Endodermal cell (in vitro differentiated cells): ENCODE results near the gene CYP26C1. TPM values are rescaled to one million over a fixed set of nuclear protein-coding genes. Genes with fewer than 3 reads are reported as not detected.

Experiments used
- DNase-seq: peaks from one replicate; pipeline ENCODE4 v3.0.0-alpha.2; 2017
- H3K27ac ChIP-seq: 2 replicates; pipeline ENCODE4 v1.5.1; 2013; ENCODE audit warnings: mild to moderate bottlenecking, low read depth, low read length, moderate library complexity
- H3K27me3 ChIP-seq: 2 replicates; pipeline ENCODE4 v1.6.1; 2013; ENCODE audit warnings: mild to moderate bottlenecking, low read length, moderate library complexity; ENCODE audit not compliant: insufficient read depth, control insufficient read depth, poor library complexity, severe bottlenecking
- H3K36me3 ChIP-seq: 2 replicates; pipeline ENCODE4 v1.7.0; 2013; ENCODE audit warnings: mild to moderate bottlenecking, low read length, moderate library complexity; ENCODE audit not compliant: control insufficient read depth, insufficient read depth
- H3K4me1 ChIP-seq: one replicate; pipeline ENCODE4 v1.7.0; 2013; ENCODE audit warnings: low read length; ENCODE audit not compliant: control insufficient read depth, insufficient read depth
- H3K4me3 ChIP-seq: 2 replicates; pipeline ENCODE4 v1.5.1; 2013; ENCODE audit warnings: mild to moderate bottlenecking, low read length, moderate library complexity
- H3K9ac ChIP-seq: 2 replicates; pipeline ENCODE4 v1.6.1; 2013; ENCODE audit warnings: mild to moderate bottlenecking, low read length, moderate library complexity; ENCODE audit not compliant: poor library complexity, severe bottlenecking; ENCODE audit errors: extremely low read depth
- H3K9me3 ChIP-seq: 2 replicates; pipeline ENCODE4 v1.6.1; 2013; ENCODE audit warnings: mild to moderate bottlenecking, low read length, moderate library complexity; ENCODE audit not compliant: control insufficient read depth
- H3K27ac Mint-ChIP-seq: 2 replicates; pipeline ENCODE4 v1.8.0; 2020; ENCODE audit warnings: mixed read lengths
- H3K27me3 Mint-ChIP-seq: 2 replicates; pipeline ENCODE4 v1.8.0; 2021; ENCODE audit warnings: mild to moderate bottlenecking, mixed read lengths; ENCODE audit not compliant: insufficient read depth
- H3K36me3 Mint-ChIP-seq: 2 replicates; pipeline ENCODE4 v1.8.0; 2020; ENCODE audit warnings: low read depth, mixed read lengths
- H3K4me1 Mint-ChIP-seq: 2 replicates; pipeline ENCODE4 v1.8.0; 2020; ENCODE audit warnings: mixed read lengths
- H3K4me3 Mint-ChIP-seq: 2 replicates; pipeline ENCODE4 v1.8.0; 2020; ENCODE audit warnings: mild to moderate bottlenecking, moderate library complexity, mixed read lengths
- H3K9me3 Mint-ChIP-seq: 2 replicates; pipeline ENCODE4 v1.8.0; 2020; ENCODE audit warnings: mild to moderate bottlenecking, mixed read lengths
- WGBS, 2 experiments: methylation state at CpG; one replicate each; pipeline versions ENCODE4 v1.1.5 to v1.1.7; 2013; ENCODE audit warnings: missing lambda C conversion rate in 2 of 2, mixed read lengths in 1 of 2; ENCODE audit not compliant: insufficient coverage in 1 of 2, insufficient read length in 1 of 2; 5-methylcytosine and 5-hydroxymethylcytosine counted together
- total RNA-seq, 2 donors: library from RNA; stranded (reverse); fragmentation: NEBNext Ultra II Directional in 1 of 2; extraction: Animal tissue kit (Norgen Biotek cat#: 25700) in 1 of 2; gene quantifications; 2 replicates in 1 of 2; 3 replicates in 1 of 2; pipeline ENCODE4 v1.2.1, GENCODE V29; 2021
- TF ChIP-seq, protein P1 (sequence below): fragments of 200-600 bp; sonication (generic); conservative IDR thresholded peaks from 2 replicates; pipeline ENCODE4 v1.5.0; 2021; ENCODE audit warnings: antibody characterized with exemption, mild to moderate bottlenecking

CYP26C1 gene
- total RNA-seq, 2 donors from 2014 or later: 0.35 to 0.44 TPM

DNA sequence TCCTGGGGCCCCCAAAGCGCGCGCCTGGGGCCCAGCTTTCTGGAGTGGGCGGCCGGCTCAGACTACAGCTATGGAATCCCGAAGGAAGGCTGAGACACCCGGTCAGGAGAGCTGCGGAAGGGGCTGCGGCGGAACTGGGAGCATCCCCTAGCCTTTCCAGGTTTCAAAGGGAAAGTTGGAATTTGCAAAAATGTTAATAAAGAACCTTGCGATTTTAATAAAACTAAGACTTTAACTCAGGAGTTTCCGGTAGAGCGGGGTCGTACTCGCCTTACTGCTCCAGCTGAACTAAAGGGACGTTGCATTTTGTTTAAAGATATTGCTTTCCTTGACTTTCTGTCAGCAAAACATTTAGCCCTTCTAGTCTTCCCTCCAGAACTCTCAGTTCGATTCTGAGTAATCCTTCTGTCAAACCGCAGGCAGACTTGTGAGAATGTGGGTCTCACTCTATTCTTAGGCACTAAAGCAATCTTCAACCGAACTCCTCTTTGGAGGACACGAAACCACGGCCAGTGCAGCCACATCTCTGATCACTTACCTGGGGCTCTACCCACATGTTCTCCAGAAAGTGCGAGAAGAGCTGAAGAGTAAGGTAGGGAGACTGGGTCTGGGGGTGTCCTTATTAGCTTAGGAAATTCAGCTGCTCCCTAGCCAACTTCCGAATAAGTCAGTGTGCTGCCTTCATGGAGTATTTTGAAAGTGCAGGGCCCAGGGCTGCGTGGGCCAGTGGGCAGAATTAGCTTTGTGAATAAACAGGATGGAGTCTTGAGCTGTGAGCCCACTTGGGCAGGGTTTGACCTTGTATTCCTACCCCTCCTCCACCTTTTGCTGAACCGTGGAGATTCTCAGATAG, 15.0 kb downstream of the CYP26C1 start:
- DNase-seq: no peak
- peak overlapping the region; percentile 93 for H3K4me3 ChIP-seq

DNA sequence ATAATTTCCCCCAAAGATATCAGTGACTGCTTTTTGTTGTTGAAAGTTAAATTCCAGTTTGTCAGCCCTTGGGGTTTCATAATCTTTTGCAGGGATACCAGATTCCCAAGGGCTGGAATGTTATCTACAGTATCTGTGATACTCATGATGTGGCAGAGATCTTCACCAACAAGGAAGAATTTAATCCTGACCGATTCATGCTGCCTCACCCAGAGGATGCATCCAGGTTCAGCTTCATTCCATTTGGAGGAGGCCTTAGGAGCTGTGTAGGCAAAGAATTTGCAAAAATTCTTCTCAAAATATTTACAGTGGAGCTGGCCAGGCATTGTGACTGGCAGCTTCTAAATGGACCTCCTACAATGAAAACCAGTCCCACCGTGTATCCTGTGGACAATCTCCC, 16.3 kb downstream of the CYP26C1 start:
- H3K4me1 Mint-ChIP-seq: peaks cover 18% of the 10 kb centered on the region
- H3K36me3 ChIP-seq: peaks cover 43% of the 10 kb centered on the region
- peaks cover 33% of the 10 kb centered on the region for H3K27me3 Mint-ChIP-seq
- H3K4me3 ChIP-seq: peak overlapping the region; percentile 93
- H3K9me3 Mint-ChIP-seq: peaks cover 2% of the 10 kb centered on the region
- TF ChIP-seq, protein P1, sequence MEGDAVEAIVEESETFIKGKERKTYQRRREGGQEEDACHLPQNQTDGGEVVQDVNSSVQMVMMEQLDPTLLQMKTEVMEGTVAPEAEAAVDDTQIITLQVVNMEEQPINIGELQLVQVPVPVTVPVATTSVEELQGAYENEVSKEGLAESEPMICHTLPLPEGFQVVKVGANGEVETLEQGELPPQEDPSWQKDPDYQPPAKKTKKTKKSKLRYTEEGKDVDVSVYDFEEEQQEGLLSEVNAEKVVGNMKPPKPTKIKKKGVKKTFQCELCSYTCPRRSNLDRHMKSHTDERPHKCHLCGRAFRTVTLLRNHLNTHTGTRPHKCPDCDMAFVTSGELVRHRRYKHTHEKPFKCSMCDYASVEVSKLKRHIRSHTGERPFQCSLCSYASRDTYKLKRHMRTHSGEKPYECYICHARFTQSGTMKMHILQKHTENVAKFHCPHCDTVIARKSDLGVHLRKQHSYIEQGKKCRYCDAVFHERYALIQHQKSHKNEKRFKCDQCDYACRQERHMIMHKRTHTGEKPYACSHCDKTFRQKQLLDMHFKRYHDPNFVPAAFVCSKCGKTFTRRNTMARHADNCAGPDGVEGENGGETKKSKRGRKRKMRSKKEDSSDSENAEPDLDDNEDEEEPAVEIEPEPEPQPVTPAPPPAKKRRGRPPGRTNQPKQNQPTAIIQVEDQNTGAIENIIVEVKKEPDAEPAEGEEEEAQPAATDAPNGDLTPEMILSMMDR: no peak
- no peaks in the 10 kb centered on the region for H3K4me1 ChIP-seq
- H3K9ac ChIP-seq: peak overlapping the region; percentile 98
- 41 to 44% methylated on average over 2 of the region's 2 CpGs for WGBS, 2 experiments
- DNase-seq: no peak
- peaks cover 36% of the 10 kb centered on the region for H3K36me3 Mint-ChIP-seq
- H3K27me3 ChIP-seq: no peaks in the 10 kb centered on the region
- no peak overlapping the region for H3K27ac ChIP-seq
- H3K9me3 ChIP-seq: no peaks in the 10 kb centered on the region
- peak overlapping the region; percentile 50 for H3K27ac Mint-ChIP-seq
- peak overlapping the region; percentile 99 for H3K4me3 Mint-ChIP-seq

More for the DNA sequence above, 15.0 kb downstream of the CYP26C1 start:
- TF ChIP-seq, protein P1: no peak
- Mint-ChIP-seq H3K27ac (peak overlapping the region; percentile 78), H3K27me3 (peaks cover 45% of the 10 kb centered on the region), H3K9me3 (peaks cover 2% of the 10 kb centered on the region), H3K4me3 (peak overlapping the region; percentile 99), H3K4me1 (peaks cover 22% of the 10 kb centered on the region), H3K36me3 (peaks cover 36% of the 10 kb centered on the region)
- peaks cover 8% of the 10 kb centered on the region for H3K27me3 ChIP-seq
- peaks cover 3% of the 10 kb centered on the region for H3K4me1 ChIP-seq
- peak overlapping the region; percentile 98 for H3K9ac ChIP-seq
- no peaks in the 10 kb centered on the region for H3K9me3 ChIP-seq
- 3 to 12% methylated on average over 10 to 24 of the region's 25 CpGs for WGBS, 2 experiments
- no peak overlapping the region for H3K27ac ChIP-seq
- H3K36me3 ChIP-seq: peaks cover 43% of the 10 kb centered on the region

DNA sequence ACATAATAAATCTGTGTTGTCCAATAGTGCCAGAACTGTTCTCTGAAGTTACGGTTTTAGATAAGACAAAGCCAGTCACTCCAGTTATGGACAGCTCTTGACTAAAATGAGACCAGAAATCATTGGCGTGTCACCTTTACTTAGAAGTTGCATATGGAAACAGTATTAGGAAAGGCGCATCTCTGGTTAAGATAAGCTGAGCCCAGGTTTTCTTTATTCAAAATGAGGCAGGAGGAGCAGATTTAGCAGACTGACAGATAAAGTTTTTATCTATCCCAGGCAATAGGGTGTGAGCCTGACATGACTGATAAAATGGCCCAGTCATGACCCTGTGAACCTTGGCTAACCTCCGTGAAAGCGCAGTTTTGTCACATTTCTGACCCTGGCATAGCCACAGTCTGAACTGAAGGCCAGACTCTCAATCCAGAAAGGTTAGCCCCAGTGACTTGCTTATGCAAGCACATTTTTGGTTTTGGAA, 17.3 kb downstream of the CYP26C1 start:
- Histone ChIP-seq H3K9me3 (no peaks in the 10 kb centered on the region), H3K4me3 (peak overlapping the region; percentile 93), H3K27me3 (no peaks in the 10 kb centered on the region), H3K4me1 (no peaks in the 10 kb centered on the region), H3K27ac (no peak overlapping the region), H3K36me3 (peaks cover 43% of the 10 kb centered on the region), H3K9ac (peak overlapping the region; percentile 98)
- H3K9me3 Mint-ChIP-seq: peaks cover 2% of the 10 kb centered on the region
- peak overlapping the region; percentile 99 for H3K4me3 Mint-ChIP-seq
- peaks cover 23% of the 10 kb centered on the region for H3K27me3 Mint-ChIP-seq
- H3K4me1 Mint-ChIP-seq: peaks cover 15% of the 10 kb centered on the region
- TF ChIP-seq, protein P1: no peak
- WGBS, 2 experiments: 74 to 80% methylated on average over 5 of the region's 5 CpGs
- no peak overlapping the region for H3K27ac Mint-ChIP-seq
- DNase-seq: no peak
- H3K36me3 Mint-ChIP-seq: peaks cover 36% of the 10 kb centered on the region
